K562 (cell line): ENCODE results near the gene RIMKLB. TPM values are rescaled to one million over a fixed set of nuclear protein-coding genes. Genes with fewer than 3 reads are reported as not detected.

Source experiments
- ATAC-seq: fragments of 200-7000 bp; cut with Tn5 transposase; 3 replicates; pipeline ENCODE4 v1.9.1; 2020; ENCODE audit warnings: moderate library complexity
- BruUV-seq: library from RNA; stranded (reverse); fragments of 400-500 nt; replicated peaks from 2 replicates; lab custom pipeline; 2021; lab: Mats Ljungman, UMichigan
- CTCF ChIA-PET: fragments of 300-600 bp; formaldehyde crosslinking; extraction: SDS; loops from one replicate; lab custom pipeline; 2021; ENCODE audit warnings: low intra/inter-chr PET ratio; lab: Yijun Ruan, JAX
- POLR2A ChIA-PET: fragments of 300-600, 350-650 bp; sonication (Branson Sonifier 250); formaldehyde crosslinking; extraction: SDS; loops from one replicate; lab custom pipeline; 2021; ENCODE audit warnings: antibody characterized with exemption, inconsistent platforms; lab: Yijun Ruan, JAX
- DNase-seq, 4 experiments: peaks; one replicate each; pipeline versions ENCODE4 v3.0.0 to v3.0.0-alpha.2; 2011 to 2018; ENCODE audit warnings: low spot score in 3 of 4, mixed read lengths in 3 of 4; ENCODE audit errors: extremely low read depth in 1 of 4
- FAIRE-seq: peaks from 2 replicates; lab custom pipeline; 2011; peaks lifted over from hg19 to GRCh38; lab: Jason Lieb, UNC
- H2AFZ ChIP-seq: 2 replicates; pipeline ENCODE4 v1.6.0; 2011; ENCODE audit warnings: low read depth, low read length, control low read depth, inconsistent platforms
- H3K27ac ChIP-seq: fragments of 200-600 bp; 3 replicates; pipeline ENCODE4 v1.8.0; 2011; ENCODE audit warnings: low read depth, mild to moderate bottlenecking, control low read depth, inconsistent platforms, low read length, moderate library complexity, mixed read lengths; ENCODE audit errors: extremely low read depth
- H3K27me3 ChIP-seq, 2 experiments: fragments of 300-600 bp in 1 of 2; 2 replicates in 1 of 2; 3 replicates in 1 of 2; pipeline versions ENCODE4 v1.6.0 to v1.8.0; 2011; ENCODE audit warnings: inconsistent platforms in 2 of 2, low read length in 2 of 2, mild to moderate bottlenecking in 1 of 2, mixed read lengths in 1 of 2, moderate library complexity in 1 of 2; ENCODE audit not compliant: control insufficient read depth in 2 of 2, insufficient read depth in 2 of 2
- H3K36me3 ChIP-seq: fragments of 300-600 bp; 3 replicates; pipeline ENCODE4 v1.8.0; 2011; ENCODE audit warnings: mild to moderate bottlenecking, low read length, inconsistent platforms; ENCODE audit not compliant: control insufficient read depth, insufficient read depth
- H3K4me1 ChIP-seq, 2 experiments: fragments of 200-600 bp in 1 of 2; replicated peaks in 1 of 2; 2 replicates in 1 of 2; 3 replicates in 1 of 2; pipeline versions ENCODE4 v1.5.1 to v1.8.0; 2011; ENCODE audit warnings: inconsistent platforms in 2 of 2, low read length in 2 of 2, mild to moderate bottlenecking in 1 of 2, mixed read lengths in 1 of 2, moderate library complexity in 1 of 2; ENCODE audit not compliant: control insufficient read depth in 2 of 2, insufficient read depth in 2 of 2
- H3K4me2 ChIP-seq: 2 replicates; pipeline ENCODE4 v1.6.1; 2011; ENCODE audit warnings: low read length, control low read depth, inconsistent platforms, mixed read lengths; ENCODE audit not compliant: insufficient read depth
- H3K4me3 ChIP-seq: fragments of 200-600 bp; sonication (generic), shearing (Covaris generic); 2 replicates; pipeline ENCODE4 v1.5.1; 2016; ENCODE audit warnings: control low read depth, inconsistent platforms
- H3K79me2 ChIP-seq: fragments of 200-600 bp; 3 replicates; pipeline ENCODE4 v1.8.0; 2011; ENCODE audit warnings: low read length, inconsistent platforms; ENCODE audit not compliant: control insufficient read depth, insufficient read depth
- H3K9ac ChIP-seq, 2 experiments: 2 replicates each; pipeline versions ENCODE4 v1.6.0 to v1.6.1; 2011; ENCODE audit warnings: low read depth in 2 of 2, low read length in 2 of 2, control low read depth in 1 of 2, inconsistent platforms in 1 of 2, mild to moderate bottlenecking in 1 of 2, mixed read lengths in 1 of 2; ENCODE audit not compliant: insufficient read depth in 1 of 2
- H3K9me1 ChIP-seq: one replicate; pipeline ENCODE4 v1.6.0; 2011; ENCODE audit warnings: inconsistent platforms, mild to moderate bottlenecking, low read length, moderate library complexity; ENCODE audit not compliant: control insufficient read depth, insufficient read depth
- H3K9me3 ChIP-seq: replicated peaks from 2 replicates; pipeline ENCODE4 v1.5.1; 2011; ENCODE audit warnings: low read depth, low read length, inconsistent platforms; ENCODE audit not compliant: control insufficient read depth, insufficient read depth
- H4K20me1 ChIP-seq: replicated peaks from 2 replicates; pipeline ENCODE4 v1.6.1; 2011; ENCODE audit warnings: low read length, inconsistent platforms, mixed read lengths; ENCODE audit not compliant: control insufficient read depth, insufficient read depth
- DIDO1 ChIP-seq: fragments of 450-650 bp; IDR thresholded peaks from 2 replicates; pipeline ENCODE4 v1.6.1; 2016; ENCODE audit warnings: low read depth, missing biosample characterization, missing genetic modification characterization
- EHMT2 ChIP-seq: fragments of 450-650 bp; IDR thresholded peaks from 2 replicates; pipeline ENCODE4 v1.6.1; 2018; ENCODE audit warnings: antibody characterized with exemption
- ELF4 ChIP-seq: fragments of 450-650 bp; formaldehyde crosslinking; IDR thresholded peaks from 2 replicates; pipeline ENCODE4 v1.4.0; 2022; ENCODE audit warnings: missing genetic modification characterization
- HMG20B ChIP-seq: fragments of 250-450 bp; sonication (Bioruptor Pico); IDR thresholded peaks from 2 replicates; pipeline ENCODE4 v1.5.0; 2021; ENCODE audit warnings: mild to moderate bottlenecking
- SP2 ChIP-seq: IDR thresholded peaks from 2 replicates; pipeline ENCODE4 v1.6.1; 2011; ENCODE audit warnings: mild to moderate bottlenecking, low read depth, low read length, moderate library complexity; ENCODE audit not compliant: poor library complexity, severe bottlenecking; ENCODE audit errors: extremely low read depth
- ZFP36 ChIP-seq: fragments of 150-350 bp; IDR thresholded peaks from 2 replicates; pipeline ENCODE4 v1.6.1; 2018; ENCODE audit warnings: low read length, low read depth; ENCODE audit not compliant: partially characterized antibody
- ZNF263 ChIP-seq: sonication (generic); formaldehyde crosslinking; IDR thresholded peaks from 2 replicates; pipeline ENCODE4 v1.8.0; 2022; ENCODE audit warnings: mild to moderate bottlenecking, missing genetic modification reagents, borderline replicate concordance
- ZNF561 ChIP-seq: fragments of 450-650 bp; formaldehyde crosslinking; conservative IDR thresholded peaks from 2 replicates; pipeline ENCODE4 v1.4.0; 2020; ENCODE audit warnings: mild to moderate bottlenecking, moderate library complexity
- ZNF584 ChIP-seq: fragments of 200-800 bp; sonication (Bioruptor generic); IDR thresholded peaks from 2 replicates; pipeline ENCODE4 v1.6.1; 2016; ENCODE audit warnings: low read depth, mild to moderate bottlenecking, missing genetic modification characterization, missing compliant biosample characterization
- WGBS: fragments of 100-300 bp; shearing (Covaris generic); methylation state at CpG from one replicate; pipeline ENCODE4 v1.1.6; 2016; ENCODE audit warnings: low coverage, mixed read lengths; ENCODE audit not compliant: insufficient coverage; ENCODE audit errors: missing lambda C conversion rate; 5-methylcytosine and 5-hydroxymethylcytosine counted together
- in situ Hi-C: fragments of 300-500 bp; cut with MboI; formaldehyde crosslinking; loops from 4 replicates; pipeline ENCODE4 v1.15.0; 2018; ENCODE audit warnings: inconsistent platforms, mixed read lengths
- intact Hi-C: fragments of 100-400 bp; cut with micrococcal nuclease; formaldehyde crosslinking; loops from 2 replicates; pipeline ENCODE4 v1.14.2; 2022
- polyA plus RNA-seq, 8 experiments: library from polyadenylated mRNA; depleted of rRNA in 4 of 8; stranded (reverse) in 5 of 8; unstranded in 3 of 8; fragments of >200 nt; fragmentation: Nextera tagmentation in 2 of 8; fragmentation: Illumina TruSeq in 1 of 8; extraction: Ambion mirVana in 2 of 8; extraction: Trizol in 1 of 8; gene quantifications; 2 replicates each; pipeline versions ENCODE4 v1.2.1 to v1.2.3, GENCODE V29; 2011 to 2014; ENCODE audit warnings: inconsistent platforms in 1 of 8, missing spikeins in 1 of 8
- total RNA-seq, 7 experiments: library from RNA; depleted of rRNA in 6 of 7; stranded (reverse); fragments of >200 nt in 6 of 7; fragmentation: Illumina TruSeq in 2 of 7; extraction: Trizol in 2 of 7; gene quantifications; 2 replicates each; pipeline versions ENCODE4 v1.2.1 to v1.2.3, GENCODE V29; 2011 to 2021; ENCODE audit warnings: low replicate concordance in 1 of 7
- TF ChIP-seq, protein P1 (sequence below): sonication (generic); formaldehyde crosslinking; IDR thresholded peaks from 2 replicates; pipeline ENCODE4 v1.8.1; 2023; ENCODE audit warnings: mild to moderate bottlenecking, missing genetic modification reagents
- TF ChIP-seq, protein P2 (sequence below): fragments of 450-650 bp; formaldehyde crosslinking; conservative IDR thresholded peaks from 2 replicates; pipeline ENCODE4 v1.4.0; 2022; ENCODE audit warnings: mild to moderate bottlenecking, missing genetic modification characterization

Gene RIMKLB
- total and polyA plus RNA-seq, 9 of the 15 experiments (the other 6 are each of a cell fraction or from before 2014, with no cell fraction given) = 6.5 to 22.8 (median 17.2) TPM

DNA sequence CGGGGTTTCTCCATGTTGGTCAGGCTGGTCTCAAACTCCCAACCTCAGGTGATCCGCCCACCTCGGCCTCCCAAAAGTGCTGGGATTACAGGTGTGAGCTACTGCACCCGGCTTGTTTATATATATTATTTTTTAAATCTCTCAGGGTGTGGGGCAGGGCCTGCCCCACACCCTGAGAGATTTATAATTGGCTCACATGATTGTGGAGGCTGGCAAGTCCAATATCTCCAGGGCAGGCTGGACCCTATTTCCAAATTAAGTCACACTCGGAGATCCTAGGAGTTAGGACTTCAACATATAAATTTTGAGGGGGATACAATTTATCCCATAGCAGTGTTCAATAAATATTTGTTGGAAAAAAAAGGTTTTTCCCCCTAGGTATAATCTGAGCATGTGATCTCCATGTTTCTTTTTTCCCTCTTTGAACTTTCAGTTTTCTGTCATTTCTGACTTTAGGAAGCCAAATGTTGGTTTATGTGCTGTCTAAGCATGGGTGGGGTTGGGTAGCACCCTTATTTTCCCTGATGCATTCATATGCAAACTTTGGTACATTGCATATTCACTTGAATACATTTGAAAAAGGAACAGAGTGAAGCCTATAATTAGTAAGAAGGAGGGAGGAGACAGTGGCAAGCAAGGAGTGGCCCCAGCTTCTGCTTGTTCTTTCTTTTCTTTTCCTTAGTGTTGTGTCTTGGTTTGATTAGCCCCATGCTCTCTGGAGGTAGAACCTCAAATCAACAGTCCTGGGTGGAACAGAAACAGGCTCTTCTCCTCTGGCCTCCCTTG is 116.0 kb downstream of the RIMKLB start:
- H3K4me3 ChIP-seq = no peak overlapping the region
- no peaks in the 10 kb centered on the region for H4K20me1 ChIP-seq
- TF ChIP-seq HMG20B (CRISPR knock-in tag) (no peak), ELF4 (no peak), EHMT2 (no peak), SP2 (no peak), ZNF561 (CRISPR knock-in tag) (no peak), ZNF584 (CRISPR knock-in tag) (no peak), ZNF263 (CRISPR knock-in tag) (no peak), ZFP36 (no peak), DIDO1 (no peak)
- TF ChIP-seq, protein P1, sequence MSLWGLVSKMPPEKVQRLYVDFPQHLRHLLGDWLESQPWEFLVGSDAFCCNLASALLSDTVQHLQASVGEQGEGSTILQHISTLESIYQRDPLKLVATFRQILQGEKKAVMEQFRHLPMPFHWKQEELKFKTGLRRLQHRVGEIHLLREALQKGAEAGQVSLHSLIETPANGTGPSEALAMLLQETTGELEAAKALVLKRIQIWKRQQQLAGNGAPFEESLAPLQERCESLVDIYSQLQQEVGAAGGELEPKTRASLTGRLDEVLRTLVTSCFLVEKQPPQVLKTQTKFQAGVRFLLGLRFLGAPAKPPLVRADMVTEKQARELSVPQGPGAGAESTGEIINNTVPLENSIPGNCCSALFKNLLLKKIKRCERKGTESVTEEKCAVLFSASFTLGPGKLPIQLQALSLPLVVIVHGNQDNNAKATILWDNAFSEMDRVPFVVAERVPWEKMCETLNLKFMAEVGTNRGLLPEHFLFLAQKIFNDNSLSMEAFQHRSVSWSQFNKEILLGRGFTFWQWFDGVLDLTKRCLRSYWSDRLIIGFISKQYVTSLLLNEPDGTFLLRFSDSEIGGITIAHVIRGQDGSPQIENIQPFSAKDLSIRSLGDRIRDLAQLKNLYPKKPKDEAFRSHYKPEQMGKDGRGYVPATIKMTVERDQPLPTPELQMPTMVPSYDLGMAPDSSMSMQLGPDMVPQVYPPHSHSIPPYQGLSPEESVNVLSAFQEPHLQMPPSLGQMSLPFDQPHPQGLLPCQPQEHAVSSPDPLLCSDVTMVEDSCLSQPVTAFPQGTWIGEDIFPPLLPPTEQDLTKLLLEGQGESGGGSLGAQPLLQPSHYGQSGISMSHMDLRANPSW (CRISPR knock-in tag) = no peak
- TF ChIP-seq, protein P2, sequence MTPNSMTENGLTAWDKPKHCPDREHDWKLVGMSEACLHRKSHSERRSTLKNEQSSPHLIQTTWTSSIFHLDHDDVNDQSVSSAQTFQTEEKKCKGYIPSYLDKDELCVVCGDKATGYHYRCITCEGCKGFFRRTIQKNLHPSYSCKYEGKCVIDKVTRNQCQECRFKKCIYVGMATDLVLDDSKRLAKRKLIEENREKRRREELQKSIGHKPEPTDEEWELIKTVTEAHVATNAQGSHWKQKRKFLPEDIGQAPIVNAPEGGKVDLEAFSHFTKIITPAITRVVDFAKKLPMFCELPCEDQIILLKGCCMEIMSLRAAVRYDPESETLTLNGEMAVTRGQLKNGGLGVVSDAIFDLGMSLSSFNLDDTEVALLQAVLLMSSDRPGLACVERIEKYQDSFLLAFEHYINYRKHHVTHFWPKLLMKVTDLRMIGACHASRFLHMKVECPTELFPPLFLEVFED (CRISPR knock-in tag) = no peak
- TF ChIP-seq, all 486 proteins: peak for 0
- CTCF ChIA-PET = no interaction called here
- H3K36me3 ChIP-seq = no peaks in the 10 kb centered on the region
- ATAC-seq (no peak), FAIRE-seq (no peak), DNase-seq (peak in 1 of 4 experiments; percentile 14)
- no peak overlapping the region for H3K4me2 ChIP-seq
- no peaks in the 10 kb centered on the region for H3K27me3 ChIP-seq
- no peaks in the 10 kb centered on the region for H3K79me2 ChIP-seq
- H3K9me3 ChIP-seq = no peaks in the 10 kb centered on the region
- H3K27ac ChIP-seq = no peak overlapping the region
- 69% methylated on average over 4 of the region's 5 CpGs for WGBS
- peak overlapping the region; percentile 59 for H2AFZ ChIP-seq
- in situ Hi-C loops (no loop called here), intact Hi-C loops (no loop called here)
- BruUV-seq = no TSS peak
- POLR2A ChIA-PET = no interaction called here
- H3K9me1 ChIP-seq = no peaks in the 10 kb centered on the region
- H3K9ac ChIP-seq = no peak overlapping the region
- peaks cover 0 to 5% of the 10 kb centered on the region in 2 experiments; a peak in 3 of 5 replicates for H3K4me1 ChIP-seq
